Glutamatergic neuron (in vitro differentiated cells): ENCODE results near the gene P2RX3. TPM values are rescaled to one million over a fixed set of nuclear protein-coding genes. Genes with fewer than 3 reads are reported as not detected.

Source experiments
- DNase-seq: peaks from one replicate; pipeline ENCODE4 v3.0.0; 2022
- H3K27ac Mint-ChIP-seq: one replicate; pipeline ENCODE4 v1.8.0; 2020; ENCODE audit warnings: mild to moderate bottlenecking, mixed read lengths, inconsistent platforms; ENCODE audit not compliant: unreplicated experiment
- H3K27me3 Mint-ChIP-seq: one replicate; pipeline ENCODE4 v1.8.0; 2020; ENCODE audit warnings: mild to moderate bottlenecking, moderate library complexity, mixed read lengths, inconsistent platforms; ENCODE audit not compliant: unreplicated experiment
- H3K36me3 Mint-ChIP-seq: one replicate; pipeline ENCODE4 v1.8.0; 2020; ENCODE audit warnings: mild to moderate bottlenecking, mixed read lengths, inconsistent platforms; ENCODE audit not compliant: unreplicated experiment
- H3K4me1 Mint-ChIP-seq: one replicate; pipeline ENCODE4 v1.8.0; 2020; ENCODE audit warnings: mild to moderate bottlenecking, low read depth, mixed read lengths, inconsistent platforms; ENCODE audit not compliant: unreplicated experiment
- H3K4me3 Mint-ChIP-seq: one replicate; pipeline ENCODE4 v1.8.0; 2020; ENCODE audit warnings: mild to moderate bottlenecking, mixed read lengths, inconsistent platforms; ENCODE audit not compliant: unreplicated experiment
- H3K9me3 Mint-ChIP-seq: one replicate; pipeline ENCODE4 v1.8.0; 2020; ENCODE audit warnings: mild to moderate bottlenecking, moderate library complexity, mixed read lengths, inconsistent platforms; ENCODE audit not compliant: unreplicated experiment
- total RNA-seq: library from RNA; stranded (reverse); fragmentation: NEBNext Ultra II Directional; extraction: Animal tissue kit (Norgen Biotek cat#: 25700); gene quantifications from one replicate; pipeline ENCODE4 v1.2.1, GENCODE V29; 2021; ENCODE audit not compliant: unreplicated experiment
- TF ChIP-seq, protein P1 (sequence below): fragments of 200-600 bp; sonication (generic); IDR thresholded peaks from one replicate; pipeline ENCODE4 v1.5.0; 2021; ENCODE audit not compliant: partially characterized antibody, unreplicated experiment

P2RX3 gene
- total RNA-seq, 1 donor from 2014 or later = 496 TPM

DNA sequence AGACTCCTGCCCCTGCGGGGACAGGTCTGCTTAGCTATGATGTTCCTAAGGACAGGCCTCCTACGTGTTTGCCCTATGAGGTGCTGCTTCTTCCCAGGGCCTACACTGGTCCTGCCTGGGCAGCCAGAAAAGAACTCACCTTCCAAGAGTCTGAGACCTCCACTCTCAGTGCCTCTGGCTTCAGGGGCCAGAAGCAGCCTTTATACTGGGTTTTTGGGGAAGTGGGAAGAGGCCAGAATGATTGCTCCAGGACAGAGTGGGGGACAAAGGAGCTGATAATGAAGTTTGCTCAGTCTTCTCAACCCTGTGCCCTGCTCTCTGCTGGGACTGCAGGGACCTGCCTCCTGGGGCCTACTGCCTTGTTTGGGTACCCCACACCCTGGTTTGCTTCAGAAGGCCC, 42.8 kb downstream of the P2RX3 start, which contains the start of gene PRG3:
TSS of gene PRG3 (minus strand) at position 176 of the 400 bp plus-strand sequence. CDS start 442 bp downstream, outside the sequence.
- TF ChIP-seq, protein P1, sequence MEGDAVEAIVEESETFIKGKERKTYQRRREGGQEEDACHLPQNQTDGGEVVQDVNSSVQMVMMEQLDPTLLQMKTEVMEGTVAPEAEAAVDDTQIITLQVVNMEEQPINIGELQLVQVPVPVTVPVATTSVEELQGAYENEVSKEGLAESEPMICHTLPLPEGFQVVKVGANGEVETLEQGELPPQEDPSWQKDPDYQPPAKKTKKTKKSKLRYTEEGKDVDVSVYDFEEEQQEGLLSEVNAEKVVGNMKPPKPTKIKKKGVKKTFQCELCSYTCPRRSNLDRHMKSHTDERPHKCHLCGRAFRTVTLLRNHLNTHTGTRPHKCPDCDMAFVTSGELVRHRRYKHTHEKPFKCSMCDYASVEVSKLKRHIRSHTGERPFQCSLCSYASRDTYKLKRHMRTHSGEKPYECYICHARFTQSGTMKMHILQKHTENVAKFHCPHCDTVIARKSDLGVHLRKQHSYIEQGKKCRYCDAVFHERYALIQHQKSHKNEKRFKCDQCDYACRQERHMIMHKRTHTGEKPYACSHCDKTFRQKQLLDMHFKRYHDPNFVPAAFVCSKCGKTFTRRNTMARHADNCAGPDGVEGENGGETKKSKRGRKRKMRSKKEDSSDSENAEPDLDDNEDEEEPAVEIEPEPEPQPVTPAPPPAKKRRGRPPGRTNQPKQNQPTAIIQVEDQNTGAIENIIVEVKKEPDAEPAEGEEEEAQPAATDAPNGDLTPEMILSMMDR = no peak
- Mint-ChIP-seq H3K4me1 (peaks cover 2% of the 10 kb centered on the region), H3K27me3 (peaks cover 21% of the 10 kb centered on the region), H3K36me3 (no peaks in the 10 kb centered on the region), H3K4me3 (no peak within 1 kb of the TSS), H3K27ac (no peak within 1 kb of the TSS), H3K9me3 (peaks cover 7% of the 10 kb centered on the region)
- no peak for DNase-seq

DNA sequence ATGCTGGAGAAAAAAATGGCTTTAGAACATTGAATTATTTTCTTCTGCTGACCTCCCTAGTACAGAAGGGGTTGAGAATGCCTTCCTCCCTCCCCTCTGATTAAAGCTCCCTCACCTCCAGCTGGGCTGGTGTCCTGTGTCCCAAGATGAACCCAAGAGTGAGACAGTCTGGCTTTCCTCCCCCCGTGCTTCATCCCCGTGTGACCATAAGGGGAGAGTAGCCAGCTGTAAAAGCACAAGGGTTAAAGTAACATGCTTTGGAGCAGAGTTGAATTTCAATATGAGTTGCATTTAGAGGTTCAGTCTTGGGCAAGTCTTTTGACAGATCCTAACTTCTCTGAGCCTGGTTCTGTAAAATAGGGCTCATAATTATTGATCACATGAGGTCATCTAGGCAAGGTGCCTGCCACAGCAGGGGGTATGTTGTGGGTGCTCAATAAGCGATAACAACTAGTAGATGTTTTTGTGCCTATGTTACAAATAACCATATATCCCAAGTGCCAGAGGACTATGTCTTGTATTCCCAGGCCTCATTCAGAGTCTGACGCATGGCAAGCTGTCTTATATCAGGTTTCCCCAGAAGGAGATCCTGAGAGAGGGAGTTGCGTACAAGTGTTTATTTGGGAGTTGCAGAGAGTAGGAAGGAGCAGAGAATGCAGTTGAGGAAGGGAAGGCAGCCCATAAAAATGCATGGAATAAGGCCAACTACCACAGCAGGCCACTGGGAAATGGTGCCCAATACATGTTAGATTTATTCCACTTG, 48.2 kb downstream of the P2RX3 start:
- no peak overlapping the region for H3K27ac Mint-ChIP-seq
- TF ChIP-seq, protein P1 = no peak
- no peaks in the 10 kb centered on the region for H3K4me1 Mint-ChIP-seq
- H3K27me3 Mint-ChIP-seq = peaks cover 9% of the 10 kb centered on the region
- H3K9me3 Mint-ChIP-seq = no peaks in the 10 kb centered on the region
- no peak overlapping the region for H3K4me3 Mint-ChIP-seq
- DNase-seq = no peak
- H3K36me3 Mint-ChIP-seq = no peaks in the 10 kb centered on the region

DNA sequence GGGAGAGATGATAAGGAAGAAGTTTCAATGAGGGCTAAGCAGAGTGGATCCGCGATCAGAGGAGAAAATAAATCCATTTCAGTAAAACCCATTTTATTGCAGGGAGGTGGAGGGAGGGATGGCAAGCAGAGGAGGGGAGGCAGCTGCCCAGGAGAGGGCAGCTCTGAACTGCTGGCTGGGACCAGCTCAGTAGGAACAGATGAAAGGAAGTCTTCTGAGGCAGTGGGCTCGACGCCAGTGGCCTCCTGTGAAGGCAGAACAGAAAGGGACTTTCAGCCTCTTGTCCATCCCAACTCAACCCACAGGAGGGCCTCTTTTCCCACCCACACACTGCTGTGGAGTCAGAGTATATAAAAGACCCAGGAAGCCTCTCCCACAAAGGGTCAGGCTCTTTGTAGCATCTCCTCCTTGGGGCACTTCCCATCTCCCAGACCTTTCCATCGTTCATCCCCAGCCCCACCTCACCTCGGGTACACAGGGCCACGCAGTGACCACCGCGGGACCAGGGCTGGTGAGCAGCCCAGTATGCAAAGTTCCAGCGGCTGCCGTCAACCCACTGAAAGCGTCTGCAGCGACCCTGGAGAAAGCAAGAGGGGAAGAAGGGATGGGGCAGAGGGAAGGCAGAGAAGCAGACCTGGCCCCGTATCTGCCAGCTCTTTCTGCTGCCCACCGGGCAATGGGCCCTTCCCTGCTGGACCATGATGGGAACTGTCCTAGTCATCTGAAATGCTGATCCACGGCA, 49.3 kb downstream of the P2RX3 start:
- H3K9me3 Mint-ChIP-seq = no peaks in the 10 kb centered on the region
- no peaks in the 10 kb centered on the region for H3K4me1 Mint-ChIP-seq
- DNase-seq = no peak
- TF ChIP-seq, protein P1 = no peak
- no peak overlapping the region for H3K27ac Mint-ChIP-seq
- peaks cover under 1% of the 10 kb centered on the region for H3K27me3 Mint-ChIP-seq
- no peak overlapping the region for H3K4me3 Mint-ChIP-seq
- H3K36me3 Mint-ChIP-seq = no peaks in the 10 kb centered on the region

DNA sequence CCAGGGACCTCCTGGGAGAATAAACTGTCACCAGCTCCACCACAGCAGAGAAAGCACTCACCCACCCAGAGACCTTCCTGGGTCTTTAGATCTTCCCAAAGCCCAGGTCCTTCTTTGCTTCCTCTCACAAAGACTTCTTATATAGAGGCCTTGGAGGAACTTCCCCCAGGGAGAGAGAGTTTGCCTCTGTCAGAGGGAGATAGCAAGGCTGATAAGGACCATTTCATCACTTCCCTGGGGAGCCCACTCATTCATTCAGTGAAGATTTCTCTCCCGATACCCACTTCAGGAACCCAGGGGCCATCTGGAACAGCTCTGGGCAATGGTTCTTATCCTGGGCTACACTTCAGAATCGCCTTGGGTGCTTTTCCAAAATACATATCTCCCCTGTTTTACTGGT, 52.4 kb downstream of the P2RX3 start, which contains the start of gene PRG2:
TSS of gene PRG2 (minus strand) at position 116 of the 400 bp plus-strand sequence. CDS start 706 bp downstream, outside the sequence.
- Mint-ChIP-seq H3K4me1 (no peaks in the 10 kb centered on the region), H3K27me3 (no peaks in the 10 kb centered on the region)
- TF ChIP-seq, protein P1 = no peak

More for the DNA sequence above, 52.4 kb downstream of the P2RX3 start, which contains the start of gene PRG2:
- Mint-ChIP-seq H3K36me3 (no peaks in the 10 kb centered on the region), H3K27ac (no peak within 1 kb of the TSS), H3K9me3 (no peaks in the 10 kb centered on the region), H3K4me3 (no peak within 1 kb of the TSS)
- DNase-seq = no peak
